NCI-H1694 treated with DMSO at 0.1 percent for 48 hours (cell line): Measurements from ENCODE around the gene ANKLE2.
"Not testable (repeated sequence)": the region's sequence is repeated elsewhere in the genome, so short reads cannot be mapped to it uniquely, and the experiment has no call there.

ENCODE experiments used
- DNase-seq: peaks from one replicate; lab custom pipeline; 2025; lab: John Stamatoyannopoulos, UW

ANKLE2 gene

GRCh38 chr12:132719141-132719953 lies 42.3 kb downstream of the ANKLE2 start:
- no peak for DNase-seq

- DNase-seq: no peak
Measured at GRCh38 chr12:132718644-132719043, 43.0 kb downstream of the ANKLE2 start.

DNA sequence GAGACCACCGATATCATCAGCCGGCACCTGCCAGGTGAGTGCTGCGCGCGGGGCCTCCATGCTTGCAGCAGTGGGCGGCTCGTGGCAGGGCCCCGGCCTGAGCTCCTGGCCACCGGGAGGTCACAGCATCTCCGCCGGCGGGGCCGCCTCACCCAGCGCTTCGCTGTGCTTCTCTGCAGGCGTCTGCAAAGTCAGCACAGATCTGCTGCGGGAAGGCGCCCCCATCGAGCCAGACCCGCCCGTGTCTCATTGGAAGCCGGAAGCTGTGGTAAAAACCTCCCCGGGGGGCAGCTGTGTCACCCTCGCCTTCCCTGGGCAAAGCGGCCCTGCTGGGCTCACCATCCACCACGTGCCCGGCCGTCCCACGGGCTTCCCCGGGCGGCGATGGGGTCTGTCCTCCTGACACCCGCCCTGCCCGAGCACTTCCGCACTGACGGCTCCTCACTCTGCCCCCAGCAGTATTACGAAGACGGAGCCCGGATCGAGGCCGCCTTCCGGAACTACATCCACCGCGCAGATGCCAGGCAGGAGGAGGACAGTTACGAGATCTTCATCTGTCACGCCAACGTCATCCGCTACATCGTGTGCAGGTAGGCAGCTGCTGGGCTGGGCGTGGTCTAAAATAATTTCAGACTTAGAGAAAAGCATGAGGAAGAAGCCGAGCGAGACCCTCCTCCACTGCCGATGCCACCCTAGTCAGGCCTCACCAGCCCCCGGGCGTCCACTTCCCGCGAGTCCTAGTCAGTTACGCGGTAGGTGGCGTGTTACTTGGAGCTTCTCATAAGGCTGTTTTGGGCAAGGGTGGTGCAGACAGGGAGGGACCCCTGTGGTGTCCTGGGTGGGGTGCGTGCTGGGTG lies 43.9 kb downstream of the ANKLE2 start:
- no peak for DNase-seq

GRCh38 chr12:132717011-132717410 lies 44.6 kb downstream of the ANKLE2 start:
- DNase-seq: no peak

- no peak for DNase-seq
Measured at GRCh38 chr12:132716356-132716755, 45.3 kb downstream of the ANKLE2 start.

DNA sequence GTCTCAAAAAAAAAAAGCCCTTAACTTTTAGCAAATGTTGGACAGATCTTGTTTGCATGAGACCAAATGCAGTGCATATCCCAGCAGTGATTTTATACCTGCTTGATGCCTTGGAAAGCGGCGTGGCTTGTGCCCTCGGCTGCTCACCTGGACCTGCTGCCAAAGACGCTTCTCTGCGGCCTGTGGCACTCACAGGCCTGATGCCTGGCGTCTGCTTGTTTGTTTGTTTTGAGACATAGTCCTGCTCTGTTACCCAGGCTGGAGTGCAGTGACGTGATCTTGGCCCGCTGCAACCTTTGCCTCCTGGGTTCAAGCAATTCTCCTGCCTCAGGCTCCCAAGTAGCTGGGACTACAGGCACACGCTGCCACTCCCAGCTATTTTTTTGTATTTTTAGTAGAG lies 45.8 kb downstream of the ANKLE2 start:
- no peak for DNase-seq

DNA sequence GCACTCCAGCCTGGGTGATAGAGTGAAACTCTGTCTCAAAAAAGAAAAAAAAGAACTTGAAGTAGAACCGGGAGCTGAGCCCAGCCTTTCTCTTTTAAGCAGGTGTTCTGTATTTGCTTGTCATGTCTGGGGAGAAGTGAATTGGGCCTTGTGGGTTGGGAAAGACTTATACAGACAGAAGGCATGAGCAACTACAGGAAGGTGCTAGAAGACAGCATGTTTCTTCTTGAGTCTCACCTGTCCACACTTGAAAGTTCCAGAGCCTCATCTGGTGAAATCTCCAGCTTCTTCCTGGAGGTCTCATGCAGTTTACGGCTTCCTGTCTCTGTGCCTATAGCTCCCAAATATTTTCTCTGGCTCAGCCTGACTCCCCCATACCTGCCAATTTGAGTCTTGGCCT lies 48.5 kb downstream of the ANKLE2 start:
- no peak for DNase-seq

DNA sequence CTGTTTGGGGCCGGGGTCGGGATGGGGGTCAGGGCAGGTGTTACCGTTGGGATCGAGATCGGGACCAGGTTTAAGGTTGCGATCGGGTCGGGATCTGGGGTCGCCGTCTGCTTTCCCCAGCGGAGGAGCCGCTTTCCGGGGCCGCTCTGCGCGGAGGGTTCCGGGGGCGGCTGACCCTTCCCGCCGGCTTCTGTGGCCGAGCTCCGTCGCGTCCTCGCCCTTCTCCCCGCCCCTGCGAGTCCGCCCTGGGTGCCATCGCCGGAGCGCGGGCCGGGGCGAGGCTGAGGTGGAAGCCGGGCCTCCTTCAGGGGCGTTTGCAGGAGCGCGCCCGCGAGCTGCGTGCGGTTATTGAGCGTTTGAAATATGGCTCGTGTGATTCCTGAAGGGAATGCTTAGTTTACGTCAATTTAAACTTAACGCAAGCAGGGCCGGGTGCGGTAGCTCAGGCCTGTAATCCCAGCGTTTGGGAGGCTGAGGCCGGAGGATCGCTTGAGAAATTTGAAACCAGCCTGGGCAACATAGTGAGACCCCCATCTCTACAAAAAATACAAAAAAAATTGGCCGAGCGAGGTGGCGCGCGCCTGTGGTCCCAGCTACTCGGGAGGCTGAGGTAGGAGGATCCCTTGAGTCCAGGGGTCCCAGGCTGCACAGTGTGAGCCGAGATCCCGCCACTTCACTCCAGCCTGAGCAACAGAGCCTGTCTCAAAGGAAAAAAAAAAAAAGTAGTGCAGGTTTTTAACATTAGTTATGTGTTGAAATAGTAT lies 50.4 kb downstream of the ANKLE2 start:
- no peak for DNase-seq

DNA sequence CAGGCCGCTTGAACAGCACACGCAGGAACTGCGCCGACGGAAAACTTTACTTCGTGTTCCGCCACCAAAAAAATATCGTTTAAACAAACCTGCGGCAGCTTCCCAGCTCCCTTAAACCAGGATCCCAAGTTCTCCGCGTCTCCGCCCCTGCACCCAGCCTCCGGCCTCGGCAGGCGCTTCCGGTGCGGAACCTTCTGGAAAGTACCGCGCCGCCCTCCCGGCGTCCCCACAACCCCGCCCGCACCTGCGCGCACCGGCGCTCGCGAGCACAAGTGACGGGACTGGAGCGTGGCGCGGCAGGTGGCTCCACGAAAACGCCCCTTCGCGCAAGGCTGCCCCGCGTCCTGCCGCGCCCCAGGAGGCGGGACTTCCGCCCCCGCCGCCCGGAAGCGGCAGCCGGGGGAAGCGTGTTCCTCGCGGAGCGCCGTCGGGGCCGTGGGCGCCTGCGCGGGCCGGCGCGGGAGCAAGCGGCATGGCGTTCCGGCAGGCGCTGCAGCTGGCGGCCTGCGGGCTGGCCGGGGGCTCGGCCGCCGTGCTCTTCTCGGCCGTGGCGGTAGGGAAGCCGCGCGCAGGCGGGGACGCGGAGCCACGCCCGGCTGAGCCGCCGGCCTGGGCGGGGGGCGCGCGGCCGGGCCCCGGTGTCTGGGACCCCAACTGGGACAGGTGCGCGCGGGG lies 51.1 kb downstream of the ANKLE2 start, which contains the start of gene PGAM5:
PGAM5 (plus strand) TSS at position 438 of the 675 bp plus-strand sequence; CDS start at position 473, 35 bp downstream.
- peak; percentile 45 for DNase-seq

GRCh38 chr12:132710043-132710404 lies 51.6 kb downstream of the ANKLE2 start:
- DNase-seq: no peak

DNA sequence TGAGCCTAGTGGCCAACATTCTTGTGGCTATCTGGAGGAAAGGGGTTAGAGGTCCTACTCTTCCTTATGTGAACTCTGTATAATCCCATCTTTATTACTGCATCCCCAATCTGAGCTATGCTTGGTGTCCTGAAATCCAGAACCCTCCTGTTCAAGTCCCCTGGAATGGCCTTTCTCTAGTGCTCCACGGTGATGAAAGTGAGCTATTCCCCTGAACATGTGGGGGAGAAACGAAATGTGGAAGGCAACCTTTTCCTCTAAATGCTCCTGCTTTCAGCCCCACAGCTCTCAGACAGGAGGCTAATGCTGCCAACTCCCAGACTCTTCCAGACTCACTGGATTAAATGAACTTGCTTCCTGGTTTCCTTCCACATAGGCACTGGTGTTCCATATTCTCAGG lies 53.5 kb downstream of the ANKLE2 start:
- DNase-seq: no peak

DNA sequence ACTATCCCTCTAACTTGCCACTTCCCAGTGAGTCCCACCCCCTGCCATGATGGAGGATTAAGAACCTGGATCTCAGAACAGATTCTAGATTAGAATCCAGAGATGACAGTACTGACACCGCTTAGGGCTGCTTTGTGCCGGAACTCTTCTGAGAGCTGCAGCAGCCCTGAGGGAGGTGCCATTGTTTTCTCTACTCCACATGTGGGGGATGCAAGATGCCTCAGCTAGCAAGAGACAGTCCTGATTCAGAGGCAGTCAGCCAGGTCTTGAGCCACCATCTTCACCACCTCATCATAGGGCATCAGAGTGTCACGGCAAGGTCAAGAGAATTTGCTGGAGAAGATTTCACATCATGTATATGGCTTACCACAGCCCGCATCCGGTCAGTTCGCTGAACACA lies 54.4 kb downstream of the ANKLE2 start:
- DNase-seq: no peak

DNA sequence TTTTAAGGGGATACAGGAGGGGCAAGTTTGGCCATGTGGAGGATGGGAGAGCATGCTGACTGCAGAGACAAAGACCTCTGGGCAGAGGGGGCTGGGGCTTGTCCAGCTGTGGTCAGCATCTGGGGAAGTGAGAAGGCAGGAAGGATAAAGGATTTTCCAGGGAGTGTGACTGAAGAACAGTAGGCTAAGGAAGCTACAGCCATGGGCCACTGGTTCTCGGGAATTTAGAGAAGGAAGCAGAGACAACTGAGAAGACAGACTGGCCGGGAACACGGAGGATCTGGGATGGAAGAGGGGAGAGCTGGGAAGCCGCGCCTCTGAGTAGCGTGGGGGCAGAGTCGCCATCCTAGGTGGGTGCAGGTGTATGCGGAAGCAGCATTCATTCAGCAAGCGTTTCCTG lies 58.0 kb downstream of the ANKLE2 start:
- no peak for DNase-seq

- DNase-seq: no peak
Measured at GRCh38 chr12:132702640-132703039, 59.0 kb downstream of the ANKLE2 start.

DNA sequence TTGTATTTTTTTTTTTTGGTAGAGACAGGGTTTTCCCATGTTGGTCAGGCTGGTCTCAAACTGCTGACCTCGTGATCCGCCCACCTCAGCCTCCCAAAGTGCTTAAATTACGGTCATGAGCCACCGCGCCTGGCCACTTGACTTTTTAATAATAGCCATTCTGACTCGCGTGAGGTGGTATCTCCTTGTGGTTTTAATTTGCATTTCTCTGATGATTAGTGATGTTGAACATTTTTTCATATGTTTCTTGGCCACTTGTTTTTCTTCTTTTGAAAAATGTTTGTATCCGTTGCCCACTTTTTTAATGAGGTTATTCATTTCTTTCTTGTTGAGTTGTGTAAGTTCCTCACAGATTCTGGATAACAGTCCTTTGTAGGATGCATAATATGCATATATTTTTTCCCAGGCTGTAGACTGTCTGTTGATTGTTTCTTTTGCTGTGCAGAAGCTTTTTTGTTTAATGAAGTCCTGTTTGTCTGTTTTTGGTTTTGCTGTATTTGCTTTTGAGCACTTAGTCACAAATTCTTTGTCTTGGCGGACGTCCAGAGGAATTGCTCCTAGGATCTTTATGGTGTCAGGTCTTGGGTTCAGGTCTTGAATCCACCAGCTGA lies 61.3 kb downstream of the ANKLE2 start:
- DNase-seq: no peak

- no peak for DNase-seq
Measured at GRCh38 chr12:132698341-132698740, 63.3 kb downstream of the ANKLE2 start.

- DNase-seq: no peak
Measured at GRCh38 chr12:132695431-132695830, 66.2 kb downstream of the ANKLE2 start.

GRCh38 chr12:132694888-132695287 lies 66.7 kb downstream of the ANKLE2 start:
- not testable (repeated sequence) for DNase-seq

DNA sequence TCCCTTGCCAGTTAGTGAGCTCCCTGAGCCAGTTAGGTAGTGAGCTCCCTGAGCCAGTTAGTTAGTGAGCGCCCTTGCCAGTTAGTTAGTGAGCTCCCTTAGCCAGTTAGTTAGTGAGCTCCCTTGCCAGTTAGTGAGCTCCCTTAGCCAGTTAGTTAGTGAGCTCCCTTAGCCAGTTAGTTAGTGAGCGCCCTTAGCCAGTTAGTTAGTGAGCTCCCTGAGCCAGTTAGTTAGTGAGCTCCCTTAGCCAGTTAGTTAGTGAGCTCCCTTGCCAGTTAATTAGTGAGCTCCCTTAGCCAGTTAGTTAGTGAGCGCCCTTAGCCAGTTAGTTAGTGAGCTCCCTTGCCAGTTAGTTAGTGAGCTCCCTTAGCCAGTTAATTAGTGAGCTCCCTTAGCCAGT lies 69.6 kb downstream of the ANKLE2 start:
- not testable (repeated sequence) for DNase-seq

DNA sequence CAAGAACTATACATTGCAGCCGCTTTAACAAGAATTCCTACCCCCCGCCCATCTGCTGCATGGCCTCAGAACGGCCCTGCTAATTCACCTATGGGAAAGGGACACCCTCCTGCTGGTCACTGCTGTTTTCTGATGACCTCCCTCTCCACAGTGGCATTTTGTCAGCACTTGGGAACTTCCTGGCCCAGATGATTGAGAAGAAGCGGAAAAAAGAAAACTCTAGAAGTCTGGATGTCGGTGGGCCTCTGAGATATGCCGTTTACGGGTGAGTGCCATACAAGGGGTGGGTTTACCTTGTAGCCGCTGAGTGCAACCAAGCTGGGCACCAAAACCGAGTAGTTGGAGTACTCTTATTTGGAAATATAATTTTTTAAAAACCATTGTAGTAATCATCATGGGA lies 71.5 kb downstream of the ANKLE2 start:
- DNase-seq: no peak

- no peak for DNase-seq
Measured at GRCh38 chr12:132689227-132689626, 72.4 kb downstream of the ANKLE2 start.
